ENCODE data around the gene DCBLD1.
"Not testable (repeated sequence)": the region's sequence is repeated elsewhere in the genome, so short reads cannot be mapped to it uniquely, and the experiment has no call there.

Gene DCBLD1

GRCh38 chr6:117509021-117509420 is 26.5 kb downstream of the DCBLD1 start:
- no peak overlapping the region for H3K27ac Mint-ChIP-seq (ENCODE audit: low read depth)
- H3K4me3 Mint-ChIP-seq: no peak overlapping the region
- no peaks in the 10 kb centered on the region for H3K9me3 Mint-ChIP-seq
- H3K4me1 Mint-ChIP-seq: no peaks in the 10 kb centered on the region
- peaks cover 5% of the 10 kb centered on the region for H3K36me3 Mint-ChIP-seq (ENCODE audit: insufficient read depth)
- peaks cover 11% of the 10 kb centered on the region for H3K27me3 Mint-ChIP-seq
- no peak for DNase-seq (ENCODE audit: low spot score in 2 of 2)
- ATAC-seq (replicated peaks; ENCODE audit: extremely low read depth, poor library complexity, severe bottlenecking): no peak

GRCh38 chr6:117512056-117512828 is 29.8 kb downstream of the DCBLD1 start:
- Mint-ChIP-seq H3K4me3 (no peak overlapping the region), H3K27ac (ENCODE audit: low read depth) (no peak overlapping the region), H3K4me1 (no peaks in the 10 kb centered on the region), H3K9me3 (no peaks in the 10 kb centered on the region), H3K27me3 (peaks cover 11% of the 10 kb centered on the region), H3K36me3 (ENCODE audit: insufficient read depth) (peaks cover 2% of the 10 kb centered on the region)
- no peak for ATAC-seq (replicated peaks; ENCODE audit: extremely low read depth, poor library complexity, severe bottlenecking)
- no peak for DNase-seq (ENCODE audit: low spot score in 2 of 2)

- ATAC-seq (replicated peaks; ENCODE audit: extremely low read depth, poor library complexity, severe bottlenecking) (no peak), DNase-seq (ENCODE audit: low spot score in 2 of 2) (no peak)
- no peaks in the 10 kb centered on the region for H3K9me3 Mint-ChIP-seq
- H3K27me3 Mint-ChIP-seq: peaks cover 11% of the 10 kb centered on the region
- no peak overlapping the region for H3K4me3 Mint-ChIP-seq
- H3K36me3 Mint-ChIP-seq (ENCODE audit: insufficient read depth): peaks cover 2% of the 10 kb centered on the region
- no peak overlapping the region for H3K27ac Mint-ChIP-seq (ENCODE audit: low read depth)
- H3K4me1 Mint-ChIP-seq: no peaks in the 10 kb centered on the region
These were observed 30.6 kb downstream of the DCBLD1 start for GRCh38 chr6:117512987-117513573.

- H3K4me3 Mint-ChIP-seq: no peak overlapping the region
- no peak for DNase-seq (ENCODE audit: low spot score in 2 of 2)
- H3K27me3 Mint-ChIP-seq: peaks cover 11% of the 10 kb centered on the region
- no peaks in the 10 kb centered on the region for H3K4me1 Mint-ChIP-seq
- no peak overlapping the region for H3K27ac Mint-ChIP-seq (ENCODE audit: low read depth)
- no peak for ATAC-seq (replicated peaks; ENCODE audit: extremely low read depth, poor library complexity, severe bottlenecking)
- H3K36me3 Mint-ChIP-seq (ENCODE audit: insufficient read depth): peaks cover 2% of the 10 kb centered on the region
- H3K9me3 Mint-ChIP-seq: no peaks in the 10 kb centered on the region
These were observed 31.4 kb downstream of the DCBLD1 start for GRCh38 chr6:117513778-117514365.

GRCh38 chr6:117514655-117515054 is 32.2 kb downstream of the DCBLD1 start:
- DNase-seq (ENCODE audit: low spot score in 2 of 2): no peak
- H3K9me3 Mint-ChIP-seq: no peaks in the 10 kb centered on the region
- H3K36me3 Mint-ChIP-seq (ENCODE audit: insufficient read depth): peaks cover 2% of the 10 kb centered on the region
- H3K27ac Mint-ChIP-seq (ENCODE audit: low read depth): no peak overlapping the region
- H3K4me1 Mint-ChIP-seq: no peaks in the 10 kb centered on the region
- no peak for ATAC-seq (replicated peaks; ENCODE audit: extremely low read depth, poor library complexity, severe bottlenecking)
- H3K4me3 Mint-ChIP-seq: no peak overlapping the region
- H3K27me3 Mint-ChIP-seq: peaks cover 3% of the 10 kb centered on the region

GRCh38 chr6:117515326-117515725 is 32.9 kb downstream of the DCBLD1 start:
- Mint-ChIP-seq H3K27ac (ENCODE audit: low read depth) (no peak overlapping the region), H3K36me3 (ENCODE audit: insufficient read depth) (peaks cover 2% of the 10 kb centered on the region), H3K27me3 (no peaks in the 10 kb centered on the region), H3K4me1 (no peaks in the 10 kb centered on the region), H3K4me3 (no peak overlapping the region), H3K9me3 (no peaks in the 10 kb centered on the region)
- ATAC-seq (replicated peaks; ENCODE audit: extremely low read depth, poor library complexity, severe bottlenecking) (no peak), DNase-seq (ENCODE audit: low spot score in 2 of 2) (no peak)

GRCh38 chr6:117517995-117518394 is 35.5 kb downstream of the DCBLD1 start:
- not testable (repeated sequence) for H3K9me3 Mint-ChIP-seq; H3K4me3 Mint-ChIP-seq; DNase-seq (ENCODE audit: low spot score in 2 of 2); H3K27ac Mint-ChIP-seq (ENCODE audit: low read depth); H3K36me3 Mint-ChIP-seq (ENCODE audit: insufficient read depth); H3K27me3 Mint-ChIP-seq; ATAC-seq (replicated peaks; ENCODE audit: extremely low read depth, poor library complexity, severe bottlenecking); H3K4me1 Mint-ChIP-seq

- Mint-ChIP-seq H3K27me3 (no peaks in the 10 kb centered on the region), H3K4me1 (no peaks in the 10 kb centered on the region), H3K27ac (ENCODE audit: low read depth) (no peak overlapping the region), H3K36me3 (ENCODE audit: insufficient read depth) (no peaks in the 10 kb centered on the region), H3K9me3 (no peaks in the 10 kb centered on the region), H3K4me3 (no peak overlapping the region)
- no peak for DNase-seq (ENCODE audit: low spot score in 2 of 2)
- no peak for ATAC-seq (replicated peaks; ENCODE audit: extremely low read depth, poor library complexity, severe bottlenecking)
These were observed 36.4 kb downstream of the DCBLD1 start for GRCh38 chr6:117518870-117519269.

GRCh38 chr6:117520603-117521395 is 38.3 kb downstream of the DCBLD1 start:
- DNase-seq (ENCODE audit: low spot score in 2 of 2) (no peak), ATAC-seq (replicated peaks; ENCODE audit: extremely low read depth, poor library complexity, severe bottlenecking) (no peak)
- H3K4me3 Mint-ChIP-seq: no peak overlapping the region
- H3K4me1 Mint-ChIP-seq: no peaks in the 10 kb centered on the region
- H3K27me3 Mint-ChIP-seq: no peaks in the 10 kb centered on the region
- no peak overlapping the region for H3K27ac Mint-ChIP-seq (ENCODE audit: low read depth)
- no peaks in the 10 kb centered on the region for H3K9me3 Mint-ChIP-seq
- H3K36me3 Mint-ChIP-seq (ENCODE audit: insufficient read depth): no peaks in the 10 kb centered on the region

GRCh38 chr6:117521791-117522502 is 39.5 kb downstream of the DCBLD1 start:
- Mint-ChIP-seq H3K9me3 (no peaks in the 10 kb centered on the region), H3K4me1 (no peaks in the 10 kb centered on the region), H3K4me3 (no peak overlapping the region), H3K27ac (ENCODE audit: low read depth) (no peak overlapping the region), H3K36me3 (ENCODE audit: insufficient read depth) (peaks cover 1% of the 10 kb centered on the region), H3K27me3 (no peaks in the 10 kb centered on the region)
- no peak for ATAC-seq (replicated peaks; ENCODE audit: extremely low read depth, poor library complexity, severe bottlenecking)
- no peak for DNase-seq (ENCODE audit: low spot score in 2 of 2)

- no peaks in the 10 kb centered on the region for H3K9me3 Mint-ChIP-seq
These were observed 43.1 kb downstream of the DCBLD1 start for GRCh38 chr6:117525607-117526006.

More at GRCh38 chr6:117525607-117526006, 43.1 kb downstream of the DCBLD1 start:
- Mint-ChIP-seq H3K36me3 (ENCODE audit: insufficient read depth) (peaks cover 1% of the 10 kb centered on the region), H3K4me3 (no peak overlapping the region), H3K4me1 (no peaks in the 10 kb centered on the region), H3K27me3 (no peaks in the 10 kb centered on the region), H3K27ac (ENCODE audit: low read depth) (no peak overlapping the region)
- no peak for ATAC-seq (replicated peaks; ENCODE audit: extremely low read depth, poor library complexity, severe bottlenecking)
- no peak for DNase-seq (ENCODE audit: low spot score in 2 of 2)

Data from central memory CD8-positive, alpha-beta T cell (primary cell).